Effector memory CD8-positive, alpha-beta T cell (primary cell): Measurements from ENCODE around the gene SLC9A9.

Source experiments
- ATAC-seq: fragments of 150-1000 bp; cut with Tn5 transposase; replicated peaks from 2 replicates; pipeline ENCODE4 v1.10.0; 2021; ENCODE audit warnings: mild to moderate bottlenecking, moderate library complexity
- DNase-seq, 3 experiments: peaks; one replicate each; pipeline ENCODE4 v3.0.0; 2021
- H3K27ac Mint-ChIP-seq, 2 donors: one replicate each; pipeline ENCODE4 v1.8.0; 2022; ENCODE audit warnings: mild to moderate bottlenecking in 2 of 2, mixed read lengths in 2 of 2, moderate library complexity in 2 of 2
- H3K27me3 Mint-ChIP-seq, 2 donors: one replicate each; pipeline ENCODE4 v1.8.0; 2022; ENCODE audit warnings: mixed read lengths in 2 of 2
- H3K36me3 Mint-ChIP-seq: one replicate; pipeline ENCODE4 v1.8.0; 2022; ENCODE audit warnings: mild to moderate bottlenecking, moderate library complexity, mixed read lengths; ENCODE audit not compliant: insufficient read depth
- H3K4me1 Mint-ChIP-seq, 2 donors: one replicate each; pipeline ENCODE4 v1.8.0; 2022; ENCODE audit warnings: low read depth in 2 of 2, mixed read lengths in 2 of 2
- H3K4me3 Mint-ChIP-seq, 2 donors: one replicate each; pipeline ENCODE4 v1.8.0; 2022; ENCODE audit warnings: mild to moderate bottlenecking in 2 of 2, mixed read lengths in 2 of 2, moderate library complexity in 2 of 2
- H3K9me3 Mint-ChIP-seq, 2 donors: one replicate each; pipeline ENCODE4 v1.8.0; 2022; ENCODE audit warnings: mixed read lengths in 2 of 2

SLC9A9 gene

DNA sequence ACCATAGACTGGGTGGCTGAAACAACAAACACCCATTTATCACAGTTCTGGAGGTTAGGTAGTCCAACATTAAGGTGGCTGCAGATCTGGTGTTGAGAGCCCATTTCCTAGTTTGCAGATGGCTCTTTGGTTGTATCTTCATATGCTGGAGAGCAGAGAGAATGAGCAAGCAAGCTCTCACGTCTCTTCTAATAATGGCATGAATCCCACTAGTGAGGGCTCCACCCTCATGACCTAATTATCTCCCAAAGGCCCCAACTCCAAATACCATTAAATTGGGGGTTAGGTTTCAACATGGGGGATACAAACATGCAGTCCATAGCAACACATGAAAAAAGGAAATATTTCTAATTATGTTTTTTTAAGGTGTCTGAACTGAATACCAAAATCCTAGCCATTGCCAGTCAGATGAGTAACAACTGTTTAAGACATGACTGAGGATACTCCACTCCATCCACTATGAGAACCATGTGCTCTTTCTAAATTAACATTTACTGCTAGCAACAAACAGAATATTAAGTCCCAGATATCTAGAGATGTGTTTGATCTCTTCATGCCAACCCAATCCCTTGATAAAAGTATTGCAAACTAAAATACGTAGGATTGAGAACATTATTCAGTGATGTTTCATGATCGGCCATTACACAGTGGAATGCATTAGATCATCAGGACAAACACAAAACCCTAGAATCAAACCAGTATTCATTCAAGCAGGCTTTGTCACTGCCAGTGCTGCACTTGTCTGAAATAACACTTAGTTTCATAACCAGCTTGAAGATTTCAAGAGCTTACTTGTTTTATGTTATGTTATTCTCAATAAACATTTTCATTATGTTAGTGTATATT lies 340.3 kb downstream of the SLC9A9 start:
- Mint-ChIP-seq H3K36me3 (no peaks in the 10 kb centered on the region), H3K4me1 (peaks cover 0 to 2% of the 10 kb centered on the region in 2 donors), H3K4me3 (no peak overlapping the region), H3K27me3 (no peaks in the 10 kb centered on the region), H3K9me3 (no peaks in the 10 kb centered on the region), H3K27ac (no peak overlapping the region)
- no peak for ATAC-seq
- no peak for DNase-seq

- H3K9me3 Mint-ChIP-seq: no peaks in the 10 kb centered on the region
- no peak for DNase-seq
- H3K36me3 Mint-ChIP-seq: no peaks in the 10 kb centered on the region
- no peaks in the 10 kb centered on the region for H3K27me3 Mint-ChIP-seq
- peaks cover 0 to 2% of the 10 kb centered on the region in 2 donors for H3K4me1 Mint-ChIP-seq
- no peak overlapping the region for H3K4me3 Mint-ChIP-seq
- no peak for ATAC-seq
- no peak overlapping the region for H3K27ac Mint-ChIP-seq
Observed at GRCh38 chr3:143506190-143506589, 342.1 kb downstream of the SLC9A9 start.

DNA sequence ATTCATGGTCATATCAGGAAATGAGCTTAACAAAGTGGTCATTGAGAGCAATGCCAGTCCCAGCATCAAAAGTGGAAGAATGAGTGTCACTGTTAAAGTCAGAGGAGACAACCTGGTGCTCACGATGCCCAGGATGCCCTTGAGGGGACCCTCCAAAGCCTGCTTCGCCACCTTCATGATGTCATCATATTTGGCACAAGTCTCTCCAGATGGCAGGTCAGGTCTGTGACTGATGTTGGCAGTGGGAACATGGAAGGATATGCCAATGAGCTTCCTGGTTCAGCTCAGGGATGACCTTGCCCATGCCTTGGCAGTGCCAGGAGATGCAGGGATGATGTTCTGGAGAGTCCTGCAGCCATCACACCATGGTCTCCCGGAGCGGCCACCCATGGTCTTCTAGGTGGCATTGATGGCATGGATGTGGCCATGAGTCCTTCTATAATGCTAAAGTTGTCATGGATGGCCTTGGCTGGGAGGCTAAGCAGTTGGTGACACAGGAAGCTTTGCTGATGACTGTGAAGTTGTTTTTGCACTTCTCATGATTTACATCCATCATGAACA lies 344.9 kb downstream of the SLC9A9 start:
- no peaks in the 10 kb centered on the region for H3K9me3 Mint-ChIP-seq
- no peak for DNase-seq
- H3K27me3 Mint-ChIP-seq: no peaks in the 10 kb centered on the region
- no peak for ATAC-seq
- no peak overlapping the region for H3K27ac Mint-ChIP-seq
- no peak overlapping the region for H3K4me3 Mint-ChIP-seq
- H3K4me1 Mint-ChIP-seq: peaks cover 0 to 2% of the 10 kb centered on the region in 2 donors
- H3K36me3 Mint-ChIP-seq: no peaks in the 10 kb centered on the region

- DNase-seq (no peak), ATAC-seq (no peak)
- Mint-ChIP-seq H3K27ac (no peak overlapping the region), H3K36me3 (no peaks in the 10 kb centered on the region), H3K4me1 (peaks cover 0 to 2% of the 10 kb centered on the region in 2 donors), H3K9me3 (no peaks in the 10 kb centered on the region), H3K27me3 (no peaks in the 10 kb centered on the region), H3K4me3 (no peak overlapping the region)
Observed at GRCh38 chr3:143502081-143502480, 346.2 kb downstream of the SLC9A9 start.

DNA sequence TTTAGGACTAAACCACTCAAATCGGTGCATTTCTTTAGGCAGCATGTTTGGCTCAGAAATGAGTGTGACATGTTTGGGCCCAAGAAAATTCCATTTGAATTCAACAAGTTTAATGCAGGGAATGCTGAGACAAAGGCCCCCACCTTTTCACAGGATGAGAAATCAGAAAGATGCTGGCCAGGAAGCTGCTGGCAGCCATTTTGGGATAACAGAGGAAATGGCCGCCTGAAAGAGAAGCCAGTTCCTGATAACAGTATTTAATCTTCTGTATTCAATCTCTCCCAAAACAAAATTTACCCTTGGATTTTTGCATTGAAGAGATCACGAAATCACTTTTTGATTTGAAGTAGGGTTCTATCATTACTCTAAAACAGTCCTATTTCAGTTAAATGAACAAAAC lies 350.9 kb downstream of the SLC9A9 start:
- Mint-ChIP-seq H3K9me3 (no peaks in the 10 kb centered on the region), H3K4me1 (no peaks in the 10 kb centered on the region), H3K27ac (no peak overlapping the region), H3K36me3 (no peaks in the 10 kb centered on the region), H3K27me3 (no peaks in the 10 kb centered on the region), H3K4me3 (no peak overlapping the region)
- ATAC-seq (no peak), DNase-seq (no peak)

DNA sequence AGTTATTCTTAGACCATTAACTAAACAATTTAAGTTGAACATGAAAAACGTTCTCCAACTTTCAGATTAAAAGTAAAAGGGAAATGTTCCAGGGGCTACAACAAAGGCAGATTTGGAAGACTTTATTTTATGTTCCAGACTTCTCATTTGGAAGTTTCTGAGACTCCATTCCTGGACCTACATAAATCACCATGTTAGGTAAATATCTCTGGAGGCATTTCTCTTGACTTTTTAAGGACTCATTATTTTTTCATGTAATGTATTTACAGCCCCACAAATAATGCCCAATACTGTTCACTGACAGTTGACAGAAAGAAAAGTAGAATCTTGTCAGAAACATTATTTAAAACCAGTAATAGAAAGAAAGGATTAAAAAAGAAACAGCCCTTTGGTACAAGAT lies 352.1 kb downstream of the SLC9A9 start:
- Mint-ChIP-seq H3K4me3 (no peak overlapping the region), H3K27ac (no peak overlapping the region), H3K4me1 (no peaks in the 10 kb centered on the region), H3K9me3 (no peaks in the 10 kb centered on the region), H3K36me3 (no peaks in the 10 kb centered on the region), H3K27me3 (no peaks in the 10 kb centered on the region)
- ATAC-seq: no peak
- no peak for DNase-seq

DNA sequence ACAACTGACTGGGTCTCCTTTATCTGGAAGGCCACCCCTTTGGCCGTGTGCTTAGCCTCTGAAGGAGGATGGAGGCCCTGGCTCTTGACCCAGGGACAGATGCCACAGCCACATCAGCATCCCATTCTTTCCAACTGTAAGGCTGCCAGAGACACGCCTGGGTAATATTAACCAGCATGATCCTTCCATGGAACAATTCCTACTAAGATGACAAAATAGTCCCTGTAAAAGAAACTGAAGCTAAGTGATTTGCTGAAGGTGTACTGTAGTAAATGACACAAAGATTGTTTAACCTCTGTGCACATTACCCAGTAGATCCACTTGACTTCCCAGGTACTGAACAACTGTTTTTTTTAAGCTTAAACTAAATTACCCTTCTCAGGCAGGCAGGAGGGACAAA lies 352.7 kb downstream of the SLC9A9 start:
- no peaks in the 10 kb centered on the region for H3K27me3 Mint-ChIP-seq
- DNase-seq (no peak), ATAC-seq (no peak)
- H3K36me3 Mint-ChIP-seq: no peaks in the 10 kb centered on the region
- H3K27ac Mint-ChIP-seq: no peak overlapping the region
- H3K4me1 Mint-ChIP-seq: no peaks in the 10 kb centered on the region
- no peaks in the 10 kb centered on the region for H3K9me3 Mint-ChIP-seq
- H3K4me3 Mint-ChIP-seq: no peak overlapping the region

- H3K27me3 Mint-ChIP-seq: no peaks in the 10 kb centered on the region
- no peak for ATAC-seq
- no peaks in the 10 kb centered on the region for H3K4me1 Mint-ChIP-seq
- no peak for DNase-seq
- peaks cover 2% of the 10 kb centered on the region for H3K36me3 Mint-ChIP-seq
- no peaks in the 10 kb centered on the region for H3K9me3 Mint-ChIP-seq
- H3K4me3 Mint-ChIP-seq: no peak overlapping the region
- no peak overlapping the region for H3K27ac Mint-ChIP-seq
Observed at GRCh38 chr3:143486611-143487010, 361.7 kb downstream of the SLC9A9 start.

- no peak for ATAC-seq
- H3K36me3 Mint-ChIP-seq: peaks cover 2% of the 10 kb centered on the region
- H3K9me3 Mint-ChIP-seq: no peaks in the 10 kb centered on the region
Observed at GRCh38 chr3:143484846-143485512, 363.3 kb downstream of the SLC9A9 start.

DNA sequence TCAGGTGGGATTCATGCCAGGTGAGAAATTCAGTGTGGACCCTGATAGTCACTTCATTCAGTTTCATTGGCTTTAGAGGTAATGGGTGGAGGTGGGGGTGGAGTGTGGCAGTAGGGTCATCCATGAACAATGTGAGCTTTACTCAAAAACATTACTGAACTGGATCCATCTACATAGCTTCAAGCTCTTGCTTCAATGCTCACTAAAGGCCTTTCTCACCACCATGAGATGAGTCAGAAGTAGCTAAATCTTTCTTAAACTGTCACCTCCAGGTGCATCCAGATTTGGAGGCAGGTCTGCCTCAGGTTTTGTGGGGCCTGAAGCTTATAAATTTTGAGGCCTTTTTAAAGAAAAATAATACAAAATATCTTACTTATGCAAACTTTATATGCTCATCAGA lies 365.1 kb downstream of the SLC9A9 start:
- H3K36me3 Mint-ChIP-seq: peaks cover 2% of the 10 kb centered on the region
- H3K4me1 Mint-ChIP-seq: no peaks in the 10 kb centered on the region
- no peak for ATAC-seq

More at GRCh38 chr3:143484846-143485512, 363.3 kb downstream of the SLC9A9 start:
- H3K4me3 Mint-ChIP-seq: no peak overlapping the region
- no peaks in the 10 kb centered on the region for H3K27me3 Mint-ChIP-seq
- no peak for DNase-seq
- H3K27ac Mint-ChIP-seq: no peak overlapping the region
- no peaks in the 10 kb centered on the region for H3K4me1 Mint-ChIP-seq

DNA sequence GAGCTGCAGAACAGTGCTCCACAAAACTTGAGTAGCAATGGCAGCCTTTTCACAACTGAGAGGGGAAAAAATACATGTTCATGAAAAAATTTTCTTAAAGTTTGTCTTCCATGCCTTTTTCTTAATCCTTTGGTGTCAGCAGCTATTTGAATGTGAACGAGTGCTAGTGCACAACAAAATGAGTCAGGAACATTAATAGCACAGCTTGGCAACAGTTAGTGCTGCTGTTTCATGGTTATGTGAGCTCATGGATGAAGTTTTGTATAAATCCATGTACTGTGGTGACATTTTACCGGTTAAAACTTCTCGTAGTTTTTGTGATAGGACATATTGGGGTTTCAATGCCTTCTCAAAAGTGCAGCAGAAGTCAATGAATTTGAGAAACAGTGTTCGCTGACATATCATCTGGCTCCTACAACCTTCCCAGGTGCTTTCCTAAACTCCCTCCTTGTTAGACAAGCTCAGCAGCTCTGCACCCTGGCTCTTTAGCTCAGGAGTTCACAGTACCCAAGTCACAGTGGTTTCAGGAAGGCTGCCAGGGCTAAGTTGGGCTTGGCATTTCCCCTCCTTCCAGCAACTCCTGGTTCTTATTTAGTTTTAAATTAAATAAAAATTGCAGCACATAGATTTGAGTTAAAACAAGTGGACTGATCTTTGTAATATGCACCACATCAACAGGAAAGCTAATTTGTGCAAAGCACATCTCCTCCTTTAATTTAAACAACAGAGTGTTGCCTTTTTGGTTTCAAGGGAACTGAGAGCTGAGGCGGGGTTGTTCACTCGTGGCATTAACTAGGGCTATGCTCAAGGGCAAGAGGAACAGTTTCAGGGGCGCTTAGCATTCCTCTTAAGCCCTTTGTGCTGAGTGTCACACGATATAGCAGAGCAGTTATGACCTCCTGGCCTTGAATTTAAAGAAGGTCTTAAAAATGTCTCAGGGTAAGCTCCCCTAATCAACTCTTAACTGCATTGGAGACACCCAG lies 365.9 kb downstream of the SLC9A9 start:
- ATAC-seq (no peak), DNase-seq (no peak)
- H3K36me3 Mint-ChIP-seq: peaks cover 2% of the 10 kb centered on the region
- no peak overlapping the region for H3K4me3 Mint-ChIP-seq
- H3K27me3 Mint-ChIP-seq: no peaks in the 10 kb centered on the region
- H3K27ac Mint-ChIP-seq: no peak overlapping the region
- H3K4me1 Mint-ChIP-seq: no peaks in the 10 kb centered on the region
- no peaks in the 10 kb centered on the region for H3K9me3 Mint-ChIP-seq

More for the DNA sequence above, 365.1 kb downstream of the SLC9A9 start:
- no peaks in the 10 kb centered on the region for H3K9me3 Mint-ChIP-seq
- H3K27ac Mint-ChIP-seq: no peak overlapping the region
- no peak for DNase-seq
- H3K4me3 Mint-ChIP-seq: no peak overlapping the region
- H3K27me3 Mint-ChIP-seq: no peaks in the 10 kb centered on the region

DNA sequence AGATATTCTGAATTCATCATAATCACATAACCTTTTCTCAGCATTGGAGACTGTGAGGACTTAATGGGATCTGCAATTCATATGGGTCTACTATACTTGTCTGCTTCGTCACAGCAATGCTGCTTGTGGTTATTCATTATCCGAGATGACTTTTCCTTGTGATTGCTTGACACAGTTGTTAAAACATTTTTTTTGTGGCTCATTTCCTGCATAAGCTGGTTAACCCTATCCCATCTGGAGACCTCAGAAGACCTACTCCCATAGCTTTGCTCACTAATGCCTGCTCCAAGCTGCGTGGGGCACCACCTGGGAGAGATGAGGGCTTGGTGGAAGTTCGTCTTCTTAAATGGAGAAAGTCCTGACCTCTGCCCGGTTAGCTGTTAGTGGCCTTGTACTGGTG lies 367.9 kb downstream of the SLC9A9 start:
- H3K4me3 Mint-ChIP-seq: no peak overlapping the region
- H3K9me3 Mint-ChIP-seq: no peaks in the 10 kb centered on the region
- no peaks in the 10 kb centered on the region for H3K27me3 Mint-ChIP-seq
- H3K4me1 Mint-ChIP-seq: no peaks in the 10 kb centered on the region
- DNase-seq: no peak
- ATAC-seq: no peak
- H3K27ac Mint-ChIP-seq: no peak overlapping the region
- H3K36me3 Mint-ChIP-seq: peaks cover 2% of the 10 kb centered on the region

- DNase-seq (no peak), ATAC-seq (no peak)
- Mint-ChIP-seq H3K4me3 (no peak overlapping the region), H3K27me3 (no peaks in the 10 kb centered on the region), H3K9me3 (no peaks in the 10 kb centered on the region), H3K4me1 (no peaks in the 10 kb centered on the region), H3K36me3 (peaks cover 2% of the 10 kb centered on the region), H3K27ac (no peak overlapping the region)
Observed at GRCh38 chr3:143479727-143480126, 368.5 kb downstream of the SLC9A9 start.
